ENCODE measurements around the gene FXYD7.

GRCh38 chr19:35165200-35166058, 22.4 kb downstream of the FXYD7 start:
- TF ChIP-seq CTCF (conservative IDR thresholded peaks at IDR 0.05 in 1 of 2, IDR thresholded peaks at IDR 0.05 in 1 of 2; ENCODE audit: extremely low read depth in 1 of 2, insufficient read depth in 1 of 2, low read depth in 1 of 2, low read length in 2 of 2) (no peak), EZH2 (IDR thresholded peaks at IDR 0.05; ENCODE audit: borderline replicate concordance, low read length) (no peak)
